IPS-NIHi7 (cell line): ENCODE results near the gene SDR42E2.
"Not testable (repeated sequence)": the region's sequence is repeated elsewhere in the genome, so short reads cannot be mapped to it uniquely, and the experiment has no call there.

Experiments
- DNase-seq: peaks from one replicate; pipeline ENCODE4 v3.0.0; 2012; ENCODE audit warnings: mixed read lengths; ENCODE audit errors: extremely low spot score

SDR42E2 gene

GRCh38 chr16:22161999-22162655 is at the start of gene SDR42E2:
Gene SDR42E2, plus strand, starts transcription at chr16:22162506. Its CDS starts 3,077 bp downstream, at chr16:22165583.
- peak; percentile 99 for DNase-seq

- DNase-seq = no peak
Observed at GRCh38 chr16:22116095-22116700, 46.1 kb upstream of the SDR42E2 start.

DNA sequence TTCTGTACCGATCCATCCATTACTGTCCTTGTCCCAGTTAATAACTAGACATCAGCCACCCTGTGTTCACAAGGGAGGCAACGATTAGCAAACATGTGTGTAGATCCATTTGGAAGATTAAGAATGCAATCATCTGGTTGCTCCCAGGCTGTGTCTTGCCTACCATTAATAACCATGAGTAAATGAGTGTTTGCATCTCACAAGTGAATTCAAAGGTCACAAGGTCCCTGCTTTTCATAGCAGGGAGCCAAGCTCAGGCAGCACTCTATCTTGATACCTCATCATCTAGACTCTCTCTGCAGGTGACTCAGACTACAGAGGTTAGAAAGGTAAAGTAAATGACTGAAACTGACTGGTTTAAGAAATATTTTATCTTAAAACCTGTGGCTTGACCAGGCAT is 44.7 kb upstream of the SDR42E2 start:
- no peak for DNase-seq

DNA sequence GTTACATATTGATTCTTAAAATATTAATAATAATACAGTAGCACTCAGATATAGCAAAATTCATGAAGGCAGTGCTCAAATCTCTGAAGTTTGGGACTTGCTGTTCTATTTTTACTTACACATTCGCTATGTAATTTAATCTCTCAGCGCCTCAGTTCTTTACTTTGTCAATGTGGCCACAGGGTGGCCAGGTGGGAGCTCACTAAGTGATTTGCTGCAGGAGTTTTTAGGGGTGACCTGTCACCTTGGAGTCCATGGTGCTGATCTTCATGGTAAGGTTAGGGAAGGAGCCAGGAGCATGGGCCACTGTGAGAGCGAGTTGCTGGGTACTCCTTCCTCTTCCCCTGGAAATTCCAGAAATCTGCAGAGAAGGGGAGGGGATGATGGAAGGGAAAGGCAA is 41.9 kb upstream of the SDR42E2 start:
- peak; percentile 23 for DNase-seq

GRCh38 chr16:22122239-22122638 is 40.1 kb upstream of the SDR42E2 start:
- DNase-seq = no peak

DNA sequence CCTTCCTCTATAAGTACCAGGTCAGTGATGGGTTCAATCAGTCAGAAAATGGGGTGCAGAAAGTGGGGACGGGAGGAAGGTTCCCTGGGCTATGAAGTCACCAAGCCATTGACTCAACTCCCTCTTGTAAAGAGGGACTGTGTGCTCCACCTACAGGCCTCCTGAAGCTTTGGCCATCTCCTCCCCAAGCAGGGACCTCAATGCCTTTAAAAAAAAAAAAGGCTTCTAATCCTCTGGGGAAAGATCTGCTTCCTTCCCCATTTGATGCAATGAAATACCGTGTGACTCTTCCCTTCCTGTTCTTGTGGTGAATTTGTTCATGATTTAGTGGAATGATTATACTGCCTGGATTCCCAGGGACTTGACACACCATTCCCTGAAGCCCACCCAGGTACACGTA is 39.2 kb upstream of the SDR42E2 start:
- peak; percentile 55 for DNase-seq

DNA sequence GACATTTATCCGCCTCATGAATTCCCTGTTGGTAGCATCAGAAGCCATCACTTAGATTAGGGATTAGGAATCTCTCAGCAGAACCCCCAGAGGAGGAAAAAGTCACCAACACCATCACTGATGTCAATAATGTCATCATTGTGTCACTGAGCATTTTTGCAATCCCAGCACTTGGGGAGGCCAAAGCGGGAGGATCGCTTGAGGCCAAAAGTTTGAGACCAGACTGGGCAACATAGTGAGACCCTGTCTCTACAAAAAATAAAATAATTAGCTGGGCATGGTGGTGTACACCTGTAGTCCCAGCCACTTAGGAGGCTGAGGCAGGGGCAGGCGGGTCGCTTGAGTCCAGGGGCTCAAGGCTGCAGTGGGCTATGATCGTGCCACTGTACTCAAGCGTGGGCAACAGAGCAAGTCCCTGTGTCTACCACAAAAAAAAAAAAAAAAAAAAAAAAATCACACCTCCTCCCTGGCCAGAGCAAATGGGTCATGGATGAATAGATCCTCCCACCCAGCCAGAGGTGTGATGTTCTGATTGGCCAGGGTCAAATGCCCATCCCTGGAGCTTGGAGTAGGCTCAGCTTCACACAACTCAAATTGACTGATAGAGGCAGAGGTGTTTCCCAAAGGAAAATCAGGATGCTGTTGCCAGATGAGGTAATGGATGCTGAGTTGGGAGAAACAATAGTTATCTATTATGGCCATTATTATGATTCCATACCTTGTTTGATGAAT is 38.4 kb upstream of the SDR42E2 start:
- peak; percentile 34 for DNase-seq

DNA sequence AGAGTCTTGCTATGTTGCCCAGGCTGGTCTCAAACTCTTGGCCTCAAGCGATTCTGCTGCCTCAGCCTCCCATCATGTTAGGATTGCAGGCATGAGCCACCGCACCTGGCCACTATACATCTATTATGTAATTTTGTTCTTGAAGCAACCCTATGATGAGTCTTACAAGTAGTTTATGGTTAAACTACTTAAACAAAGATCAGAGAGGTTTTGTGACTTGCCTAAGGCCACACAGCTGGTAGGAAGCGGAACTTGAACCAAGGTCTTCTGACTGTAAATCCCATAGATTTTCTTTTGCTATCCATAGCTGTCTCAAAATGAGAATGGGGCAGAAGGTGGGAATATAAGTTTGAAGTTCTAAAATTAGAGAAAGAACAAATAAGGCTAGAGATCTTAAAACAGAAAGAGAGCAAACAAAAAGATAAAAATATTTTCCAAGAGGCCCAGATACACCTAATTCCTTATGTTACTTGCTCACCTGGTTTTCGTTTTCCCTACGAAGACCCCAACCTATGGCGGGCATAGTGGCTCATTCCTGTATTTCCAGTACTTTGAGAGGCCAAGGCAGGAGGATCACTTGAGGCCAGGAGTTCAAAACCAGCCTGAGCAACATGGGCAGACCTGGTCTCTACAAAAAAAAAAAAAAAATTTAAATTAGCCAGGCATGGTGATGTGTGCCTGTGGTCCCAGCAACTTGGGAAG is 37.6 kb upstream of the SDR42E2 start:
- DNase-seq = no peak

DNA sequence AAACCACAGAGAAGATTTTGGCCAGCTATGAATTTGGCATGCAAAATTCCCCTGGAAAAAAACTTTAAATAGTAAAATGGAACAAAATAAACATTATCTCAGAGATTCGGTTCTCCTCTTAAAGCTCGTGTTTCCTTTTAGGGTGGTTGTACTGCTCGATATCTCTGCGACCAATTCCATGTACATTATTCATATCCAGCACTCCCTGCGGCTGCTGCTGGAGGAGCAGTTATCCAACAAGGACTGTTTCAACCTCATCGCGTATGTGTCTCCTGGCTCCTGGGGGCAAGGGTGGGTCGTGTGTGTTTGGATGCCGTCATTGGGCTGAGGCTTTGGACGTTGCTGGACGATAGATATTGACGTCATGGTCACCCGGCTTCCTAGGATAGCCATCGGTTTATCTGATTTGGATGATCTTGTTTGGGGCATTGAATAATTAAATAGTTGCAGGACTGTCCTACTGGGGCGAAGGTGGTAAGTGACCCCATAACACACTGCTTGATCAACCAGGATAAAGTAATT is 36.2 kb upstream of the SDR42E2 start:
- no peak for DNase-seq

- not testable (repeated sequence) for DNase-seq
Observed at GRCh38 chr16:22128537-22128936, 33.8 kb upstream of the SDR42E2 start.

DNA sequence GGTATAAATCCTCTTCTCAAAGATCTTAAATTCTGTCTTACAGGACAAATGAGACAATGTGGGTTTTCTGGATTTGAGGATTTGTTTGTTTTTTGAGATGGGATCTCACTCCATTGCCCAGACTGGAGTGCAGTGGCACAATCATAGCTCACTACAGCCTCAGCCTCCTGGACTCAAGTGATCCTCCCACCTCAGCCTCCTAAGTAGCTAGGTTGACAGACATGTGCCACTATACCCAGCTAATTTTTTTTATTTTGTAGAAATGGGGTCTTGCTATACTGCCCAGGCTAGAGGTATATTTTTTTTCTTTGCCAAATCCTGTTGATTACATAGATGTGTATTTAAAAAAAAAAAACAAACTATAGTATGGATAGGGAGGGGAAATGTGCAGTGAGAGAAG is 31.8 kb upstream of the SDR42E2 start:
- DNase-seq = no peak

GRCh38 chr16:22132801-22133200 is 29.5 kb upstream of the SDR42E2 start:
- no peak for DNase-seq

DNA sequence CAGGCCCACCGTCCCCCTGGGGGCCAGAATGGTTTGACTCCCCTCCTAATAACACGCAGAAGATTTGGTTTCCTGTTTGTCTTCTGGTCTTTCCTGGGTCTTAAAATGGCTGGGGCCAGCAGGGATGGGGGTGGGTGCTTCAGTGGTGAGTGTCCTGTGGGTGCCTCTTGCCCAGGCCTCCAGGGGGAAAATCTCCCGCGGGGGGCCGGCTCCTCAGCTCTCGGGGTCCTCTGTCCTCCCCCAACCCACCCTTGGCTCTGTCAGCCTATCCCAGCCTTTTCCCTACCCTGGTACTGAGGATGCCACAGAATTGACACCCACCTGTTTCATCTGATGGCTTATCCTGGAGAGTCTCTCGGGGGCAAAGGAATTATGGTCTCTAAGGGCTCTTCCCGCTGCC is 23.8 kb upstream of the SDR42E2 start:
- DNase-seq = no peak

- DNase-seq = no peak
Observed at GRCh38 chr16:22139008-22139407, 23.3 kb upstream of the SDR42E2 start.

DNA sequence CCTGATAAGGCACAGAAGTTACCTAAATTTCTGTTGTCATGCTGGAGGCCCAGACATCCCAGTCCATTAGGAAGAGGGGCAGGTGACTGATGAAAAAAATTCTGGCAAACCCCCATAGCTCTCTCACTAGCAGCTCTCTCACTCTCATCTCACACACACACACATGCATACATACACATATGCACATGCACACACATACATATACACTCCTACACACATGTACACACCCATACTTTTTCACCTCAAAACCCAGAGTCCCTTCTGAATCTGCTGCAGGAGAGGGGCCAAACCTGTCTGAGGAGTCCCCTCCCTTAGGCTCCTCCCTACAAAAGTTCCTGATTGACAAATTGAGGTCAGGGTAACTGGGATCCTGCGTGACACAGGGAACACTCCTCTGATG is 22.6 kb upstream of the SDR42E2 start:
- DNase-seq = no peak

- peak; percentile 79 for DNase-seq
Observed at GRCh38 chr16:22141767-22142166, 20.5 kb upstream of the SDR42E2 start.

DNA sequence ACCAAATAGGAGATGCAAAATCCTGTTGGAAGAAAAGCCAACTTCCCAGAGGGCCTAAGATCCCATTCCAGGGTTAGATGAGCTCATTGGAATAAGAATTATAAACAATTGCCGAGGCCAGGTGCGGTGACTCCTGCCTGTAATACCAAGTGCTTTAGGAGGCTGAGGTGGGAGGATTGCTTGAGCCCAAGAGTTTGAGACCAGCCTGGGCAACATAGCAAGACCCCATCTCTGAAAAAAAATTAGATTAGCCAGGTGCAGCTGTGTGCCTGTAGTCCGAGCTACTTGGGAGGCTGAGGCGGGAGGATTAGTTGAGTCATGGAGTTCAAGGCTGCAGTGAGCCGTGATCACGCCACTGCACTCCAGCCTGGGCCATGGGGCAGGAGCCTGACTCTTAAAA is 17.8 kb upstream of the SDR42E2 start:
- no peak for DNase-seq

- DNase-seq = no peak
Observed at GRCh38 chr16:22147853-22148252, 14.5 kb upstream of the SDR42E2 start.

DNA sequence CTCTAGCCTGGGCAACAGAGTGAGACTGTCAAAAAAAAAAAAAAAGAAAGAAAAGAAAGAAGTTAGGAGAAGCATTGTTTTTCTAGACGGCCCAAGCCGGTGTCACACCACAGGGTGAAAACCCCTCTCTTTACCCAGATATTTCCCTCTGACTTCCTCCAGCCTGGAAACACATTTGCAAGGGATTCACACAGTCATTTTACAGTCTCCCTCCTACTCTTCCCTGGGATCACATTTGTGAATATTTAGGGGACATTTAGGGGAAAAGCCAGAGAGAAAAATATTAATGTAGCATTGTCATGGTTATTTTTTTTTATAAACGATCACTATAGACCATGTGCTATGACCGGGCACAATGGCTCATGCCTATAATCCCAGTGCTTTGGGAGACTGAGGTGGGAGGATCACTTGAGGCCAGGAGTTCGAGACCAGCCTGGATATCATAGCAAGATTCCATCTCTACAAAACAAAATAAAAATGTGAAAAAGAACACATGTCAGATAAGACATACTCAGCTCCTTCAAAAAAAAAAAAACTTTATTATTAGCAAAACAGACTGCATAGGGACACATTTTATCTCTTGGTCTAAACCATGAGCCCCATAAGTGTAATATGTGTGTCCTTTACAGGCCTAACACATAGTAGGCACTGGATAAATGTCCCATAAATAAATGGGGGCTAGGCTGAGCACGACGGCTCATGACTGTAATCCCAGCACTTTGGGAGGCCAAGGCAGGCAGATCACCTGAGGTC is 10.9 kb upstream of the SDR42E2 start:
- DNase-seq = no peak

DNA sequence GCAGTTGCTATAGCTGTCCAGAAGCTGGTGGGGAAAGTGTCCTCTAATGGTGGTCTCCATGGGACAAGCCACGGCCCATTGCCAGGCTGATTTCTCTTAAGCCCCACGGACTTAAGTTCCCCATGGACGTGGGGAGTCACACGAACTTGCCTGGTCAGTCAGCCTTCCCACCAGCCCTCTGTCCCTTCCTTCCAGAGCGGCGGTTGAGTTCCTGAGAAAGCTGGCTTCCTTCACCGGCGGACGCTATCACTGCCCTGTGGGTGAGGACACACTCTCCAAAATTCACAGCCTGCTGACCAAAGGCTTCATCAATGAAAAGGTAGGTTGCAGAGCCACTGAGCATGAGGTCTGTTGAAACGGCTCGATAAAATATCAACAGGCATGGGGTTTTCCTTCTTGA is 10.0 kb upstream of the SDR42E2 start:
- no peak for DNase-seq

GRCh38 chr16:22153078-22153477 is 9.2 kb upstream of the SDR42E2 start:
- not testable (repeated sequence) for DNase-seq
